ENCODE data around the gene CDCA4.

The CDCA4 gene

GRCh38 chr14:105021656-105022275 lies 883 bp upstream of the CDCA4 start:
- in situ Hi-C loops (cut with HindIII; ENCODE audit: low sequenced_read_pairs) = no loop called here
- peak; percentile 21 for TF ChIP-seq CTCF (IDR thresholded peaks at IDR 0.05; ENCODE audit: low read depth, low read length, missing control alignments)
- no peak for DNase-seq (ENCODE audit: low read depth)
- H3K4me3 ChIP-seq (ENCODE audit: low read depth, low read length) = peak overlapping the region; percentile 70

DNA sequence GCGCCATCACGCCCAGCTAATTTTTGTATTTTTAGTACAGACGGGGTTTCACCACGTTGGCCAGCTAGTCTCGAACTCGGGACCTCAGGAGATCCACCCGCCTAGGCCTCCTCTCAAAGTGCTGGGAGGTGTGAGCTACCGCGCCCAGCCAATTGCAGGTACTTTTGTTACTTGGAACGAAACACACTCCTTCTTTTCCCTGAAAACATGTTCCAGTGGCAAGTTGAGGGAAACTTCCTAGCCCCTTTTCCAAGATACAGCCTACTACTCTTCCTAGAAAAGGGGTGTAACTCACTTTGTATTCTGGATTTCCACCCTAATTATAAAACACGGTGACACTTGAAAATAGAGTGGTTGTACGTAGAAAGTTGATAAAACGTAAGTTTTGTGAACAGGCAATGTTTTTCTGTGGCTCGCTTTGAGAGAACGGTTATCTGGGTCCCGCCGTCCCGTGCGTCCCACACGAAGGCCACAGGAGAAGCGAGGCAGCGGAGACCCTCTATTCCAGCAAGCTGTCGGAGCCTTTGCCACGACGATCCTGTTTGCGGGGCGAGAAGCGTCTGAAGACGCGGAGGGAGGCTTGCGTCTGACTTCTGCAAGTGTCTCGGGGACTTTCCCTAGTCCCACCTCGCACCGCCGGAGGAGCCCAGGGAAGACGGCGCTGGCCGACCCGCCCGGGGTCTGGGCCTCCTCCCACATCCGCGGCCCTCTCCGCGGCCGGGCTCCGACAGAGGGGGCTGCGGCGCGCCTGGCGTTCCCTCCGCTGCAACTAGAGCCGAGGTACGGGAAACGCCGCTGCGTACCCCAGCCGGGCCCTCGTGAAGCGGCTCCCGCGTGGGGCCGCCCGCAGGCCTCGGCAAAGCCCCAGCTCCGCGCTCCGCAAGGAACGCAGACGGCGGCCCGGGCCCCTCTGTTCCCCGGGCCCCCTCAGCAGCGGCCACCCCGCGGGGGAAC lies 745 bp downstream of the CDCA4 start:
- H3K4me3 ChIP-seq (ENCODE audit: low read depth, low read length) = peak overlapping the region; percentile 66
- no peak for DNase-seq (ENCODE audit: low read depth)
- no peak for TF ChIP-seq CTCF (IDR thresholded peaks at IDR 0.05; ENCODE audit: low read depth, low read length, missing control alignments)
- in situ Hi-C loops (cut with HindIII; ENCODE audit: low sequenced_read_pairs) = no loop called here

DNA sequence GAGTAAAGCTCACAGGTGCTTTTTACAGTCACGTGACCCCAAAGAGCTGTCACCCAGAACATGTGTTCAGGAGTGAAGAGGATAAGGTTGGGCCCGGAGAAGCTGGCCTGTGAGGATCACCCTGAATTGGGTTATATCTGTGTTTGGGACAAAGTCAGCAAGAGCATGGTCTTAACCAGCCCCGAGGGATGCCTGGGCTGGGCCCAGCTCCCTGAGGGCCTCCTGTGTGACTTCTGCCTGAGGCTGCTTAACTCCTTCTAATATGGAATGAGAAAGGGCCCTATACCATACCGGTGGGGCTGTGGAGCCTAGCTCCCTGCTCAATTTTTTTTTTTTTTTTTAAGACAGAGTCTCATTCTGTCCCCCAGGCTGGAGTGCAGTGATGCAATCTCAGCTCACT lies 2.5 kb downstream of the CDCA4 start:
- no peak overlapping the region for H3K4me3 ChIP-seq (ENCODE audit: low read depth, low read length)
- no peak for DNase-seq (ENCODE audit: low read depth)
- no peak for TF ChIP-seq CTCF (IDR thresholded peaks at IDR 0.05; ENCODE audit: low read depth, low read length, missing control alignments)
- in situ Hi-C loops (cut with HindIII; ENCODE audit: low sequenced_read_pairs) = no loop called here

GRCh38 chr14:105015905-105016304 lies 5.0 kb downstream of the CDCA4 start:
- in situ Hi-C loops (cut with HindIII; ENCODE audit: low sequenced_read_pairs) = no loop called here
- no peak for TF ChIP-seq CTCF (IDR thresholded peaks at IDR 0.05; ENCODE audit: low read depth, low read length, missing control alignments)
- no peak for DNase-seq (ENCODE audit: low read depth)

DNA sequence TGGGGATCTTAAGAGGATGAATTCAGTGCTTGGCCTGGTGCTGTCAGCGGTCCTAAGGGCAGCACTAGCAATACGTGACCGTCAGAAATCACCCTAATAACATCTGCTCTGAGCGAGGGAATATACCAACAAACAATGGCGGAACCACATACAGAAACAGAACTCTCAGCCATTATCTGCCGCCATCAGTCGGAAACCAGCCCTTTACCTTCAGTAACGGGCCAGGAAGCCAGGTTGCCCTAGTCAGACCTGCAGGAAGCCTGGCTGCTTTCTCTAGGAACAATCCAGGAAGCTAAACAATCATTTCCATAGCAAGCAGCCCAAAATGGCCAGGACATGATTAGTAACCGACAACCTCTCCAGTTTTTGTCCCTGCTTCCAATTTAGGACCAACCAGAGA lies 5.6 kb downstream of the CDCA4 start:
- TF ChIP-seq CTCF (IDR thresholded peaks at IDR 0.05; ENCODE audit: low read depth, low read length, missing control alignments) = no peak
- in situ Hi-C loops (cut with HindIII; ENCODE audit: low sequenced_read_pairs) = no loop called here
- DNase-seq (ENCODE audit: low read depth) = no peak
- no peak overlapping the region for H3K4me3 ChIP-seq (ENCODE audit: low read depth, low read length)

More at GRCh38 chr14:105015905-105016304, 5.0 kb downstream of the CDCA4 start:
- H3K4me3 ChIP-seq (ENCODE audit: low read depth, low read length) = no peak overlapping the region

DNA sequence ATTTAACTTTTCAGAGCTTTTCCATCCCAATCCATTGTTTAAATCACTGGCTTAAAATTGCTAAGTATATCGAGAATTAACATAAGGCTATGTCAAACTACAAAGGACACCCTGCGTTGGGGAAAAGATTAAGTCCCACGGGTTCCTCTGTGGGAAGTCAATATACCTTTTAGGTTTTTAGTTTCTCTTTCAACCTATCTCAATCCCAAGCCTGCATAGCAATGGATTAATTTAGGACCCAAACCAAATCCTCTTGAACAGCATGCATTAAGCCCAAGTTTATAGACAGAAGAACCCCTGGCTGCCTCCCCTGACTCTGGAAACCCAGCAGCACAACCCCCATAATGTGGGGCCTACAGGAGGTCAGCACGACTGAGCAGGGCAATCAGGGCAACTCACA lies 6.3 kb downstream of the CDCA4 start:
- H3K4me3 ChIP-seq (ENCODE audit: low read depth, low read length) = peak overlapping the region; percentile 6
- in situ Hi-C loops (cut with HindIII; ENCODE audit: low sequenced_read_pairs) = no loop called here
- DNase-seq (ENCODE audit: low read depth) = no peak
- no peak for TF ChIP-seq CTCF (IDR thresholded peaks at IDR 0.05; ENCODE audit: low read depth, low read length, missing control alignments)

Data from astrocyte of the cerebellum (primary cell).